Tibial nerve (tissue), 4 donors: Measurements from ENCODE around the gene ST8SIA2. TPM values are rescaled to one million over a fixed set of nuclear protein-coding genes. Genes with fewer than 3 reads are reported as not detected.

Source experiments
- DNase-seq, 2 donors: peaks; one replicate each; pipeline ENCODE4 v3.0.0-alpha.2; 2019; ENCODE audit warnings: low spot score in 2 of 2
- H3K27ac ChIP-seq, 4 donors: fragments of 200-600 bp; sonication (generic) in 3 of 4; one replicate each; pipeline ENCODE4 v1.5.1; 2017 to 2019; ENCODE audit warnings: mild to moderate bottlenecking in 1 of 4
- H3K27me3 ChIP-seq, 2 donors: fragments of 200-600 bp; sonication (generic) in 1 of 2; one replicate each; pipeline versions ENCODE4 v1.5.1 to v1.6.0; 2017 to 2019
- H3K36me3 ChIP-seq, 3 donors: fragments of 200-600 bp; sonication (generic); one replicate each; pipeline ENCODE4 v1.5.1; 2018 to 2019
- H3K4me1 ChIP-seq, 4 donors: fragments of 200-600 bp; sonication (generic) in 3 of 4; one replicate each; pipeline ENCODE4 v1.5.1; 2017 to 2019
- H3K4me3 ChIP-seq, 4 donors: fragments of 200-600 bp; sonication (generic) in 3 of 4; one replicate each; pipeline ENCODE4 v1.5.1; 2017 to 2019; ENCODE audit warnings: mild to moderate bottlenecking in 1 of 4, moderate library complexity in 1 of 4
- H3K9me3 ChIP-seq, 4 donors: fragments of 200-600 bp; sonication (generic) in 3 of 4; one replicate each; pipeline ENCODE4 v1.5.1; 2017 to 2019
- EP300 ChIP-seq, 2 donors: sonication (generic); formaldehyde crosslinking; IDR thresholded peaks; one replicate each; pipeline ENCODE4 v1.6.1; 2017; ENCODE audit warnings: antibody characterized with exemption in 2 of 2, mild to moderate bottlenecking in 1 of 2
- POLR2A ChIP-seq, 2 donors: fragments of 450-650 bp; IDR thresholded peaks; one replicate each; pipeline ENCODE4 v1.6.1; 2017; ENCODE audit warnings: antibody characterized with exemption in 2 of 2, mild to moderate bottlenecking in 2 of 2, moderate library complexity in 2 of 2
- WGBS, 2 donors: methylation state at CpG; one replicate each; pipeline ENCODE4 v1.1.5; 2018; 5-methylcytosine and 5-hydroxymethylcytosine counted together
- total RNA-seq, 4 donors: library from RNA; depleted of rRNA; stranded (reverse); fragments of >200 nt; gene quantifications; one replicate each; pipeline ENCODE4 v1.1.0, GENCODE V29; 2016
- TF ChIP-seq, protein P1 (sequence below), 5 experiments: fragments of 200-600 bp in 3 of 5; fragments of 450-650 bp in 2 of 5; sonication (generic) in 3 of 5; IDR thresholded peaks; one replicate each; pipeline ENCODE4 v1.5.1; 2016 to 2019; ENCODE audit warnings: antibody characterized with exemption in 5 of 5, mild to moderate bottlenecking in 3 of 5, moderate library complexity in 2 of 5

The ST8SIA2 gene
- total RNA-seq, 4 donors from 2014 or later = not detected

DNA sequence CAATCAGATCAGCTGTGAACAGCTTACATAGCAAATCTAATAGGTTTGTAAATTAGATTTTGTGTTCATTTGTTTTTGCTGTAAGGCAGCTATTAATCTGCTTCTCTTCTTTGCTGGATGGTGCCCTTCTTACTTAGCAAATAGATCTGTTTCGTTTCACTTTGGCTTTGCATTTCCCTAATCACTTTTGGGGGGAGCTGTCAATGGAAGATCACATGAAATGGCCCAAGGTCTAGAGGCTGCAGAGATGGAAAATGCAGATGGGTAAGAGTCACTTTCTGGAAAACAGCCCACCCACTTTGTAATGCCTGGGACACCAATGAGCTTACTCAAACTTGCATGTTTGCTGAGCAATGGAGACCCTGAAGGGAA lies 36.4 kb downstream of the ST8SIA2 start:
- H3K4me3 ChIP-seq = no peak overlapping the region
- H3K36me3 ChIP-seq = no peaks in the 10 kb centered on the region
- no peak overlapping the region for H3K27ac ChIP-seq
- DNase-seq = no peak
- TF ChIP-seq EP300 (IDR thresholded peaks at IDR 0.05) (no peak), POLR2A (IDR thresholded peaks at IDR 0.05) (no peak)
- TF ChIP-seq, protein P1, sequence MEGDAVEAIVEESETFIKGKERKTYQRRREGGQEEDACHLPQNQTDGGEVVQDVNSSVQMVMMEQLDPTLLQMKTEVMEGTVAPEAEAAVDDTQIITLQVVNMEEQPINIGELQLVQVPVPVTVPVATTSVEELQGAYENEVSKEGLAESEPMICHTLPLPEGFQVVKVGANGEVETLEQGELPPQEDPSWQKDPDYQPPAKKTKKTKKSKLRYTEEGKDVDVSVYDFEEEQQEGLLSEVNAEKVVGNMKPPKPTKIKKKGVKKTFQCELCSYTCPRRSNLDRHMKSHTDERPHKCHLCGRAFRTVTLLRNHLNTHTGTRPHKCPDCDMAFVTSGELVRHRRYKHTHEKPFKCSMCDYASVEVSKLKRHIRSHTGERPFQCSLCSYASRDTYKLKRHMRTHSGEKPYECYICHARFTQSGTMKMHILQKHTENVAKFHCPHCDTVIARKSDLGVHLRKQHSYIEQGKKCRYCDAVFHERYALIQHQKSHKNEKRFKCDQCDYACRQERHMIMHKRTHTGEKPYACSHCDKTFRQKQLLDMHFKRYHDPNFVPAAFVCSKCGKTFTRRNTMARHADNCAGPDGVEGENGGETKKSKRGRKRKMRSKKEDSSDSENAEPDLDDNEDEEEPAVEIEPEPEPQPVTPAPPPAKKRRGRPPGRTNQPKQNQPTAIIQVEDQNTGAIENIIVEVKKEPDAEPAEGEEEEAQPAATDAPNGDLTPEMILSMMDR (IDR thresholded peaks at IDR 0.05) = no peak
- WGBS, 2 donors = 78 to 81% methylated on average over 1 of the region's 1 CpG
- no peaks in the 10 kb centered on the region for H3K4me1 ChIP-seq
- H3K27me3 ChIP-seq = no peaks in the 10 kb centered on the region
- H3K9me3 ChIP-seq = no peaks in the 10 kb centered on the region

DNA sequence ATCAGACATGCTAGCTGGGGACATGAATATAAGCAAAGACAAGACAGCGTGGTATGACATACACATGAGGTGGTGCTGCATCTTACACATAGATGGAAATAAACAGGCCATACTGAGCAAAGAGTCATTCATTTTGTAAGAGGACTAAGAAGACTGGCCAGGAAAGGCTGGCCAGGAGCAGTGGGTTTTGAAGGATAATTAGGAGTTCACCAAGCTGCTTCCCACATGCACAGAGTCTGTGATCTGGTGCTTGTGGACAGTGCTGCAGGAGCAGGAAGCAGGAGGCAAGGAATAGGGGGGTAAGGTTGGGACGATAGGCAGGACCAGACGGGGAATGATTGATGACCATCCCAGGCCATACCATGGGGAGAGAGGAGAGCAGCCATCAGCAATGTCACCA lies 41.5 kb downstream of the ST8SIA2 start:
- no peak for DNase-seq
- Histone ChIP-seq H3K27me3 (no peaks in the 10 kb centered on the region), H3K9me3 (no peaks in the 10 kb centered on the region), H3K4me3 (no peak overlapping the region), H3K36me3 (no peaks in the 10 kb centered on the region), H3K27ac (no peak overlapping the region), H3K4me1 (no peaks in the 10 kb centered on the region)
- TF ChIP-seq EP300 (IDR thresholded peaks at IDR 0.05) = no peak
- no peak for TF ChIP-seq POLR2A (IDR thresholded peaks at IDR 0.05)
- TF ChIP-seq, protein P1 (IDR thresholded peaks at IDR 0.05) = no peak
- 81 to 82% methylated on average over 3 of the region's 3 CpGs for WGBS, 2 donors

DNA sequence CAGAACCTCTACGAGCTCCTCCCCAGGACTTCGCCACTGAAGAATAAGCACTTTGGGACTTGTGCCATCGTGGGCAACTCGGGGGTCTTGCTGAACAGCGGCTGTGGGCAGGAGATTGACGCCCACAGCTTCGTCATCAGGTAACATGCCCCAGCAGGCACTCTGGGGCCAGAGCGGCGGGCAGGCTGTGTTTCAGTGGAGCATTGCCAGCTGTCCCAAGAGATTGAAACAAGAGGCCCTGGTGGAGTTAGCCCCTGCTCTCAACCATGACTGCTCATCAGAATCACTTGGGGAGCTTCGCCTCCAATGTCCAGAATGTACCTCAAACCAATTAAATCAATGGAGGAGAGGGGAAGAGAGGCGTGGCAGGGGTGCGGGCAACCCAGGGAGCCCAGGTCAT lies 44.8 kb downstream of the ST8SIA2 start:
- no peak overlapping the region for H3K4me3 ChIP-seq
- no peak for DNase-seq
- no peaks in the 10 kb centered on the region for H3K4me1 ChIP-seq
- WGBS, 2 donors = 89 to 93% methylated on average over 12 of the region's 12 CpGs
- TF ChIP-seq EP300 (IDR thresholded peaks at IDR 0.05) (no peak), POLR2A (IDR thresholded peaks at IDR 0.05) (no peak)
- TF ChIP-seq, protein P1 (IDR thresholded peaks at IDR 0.05) = no peak
- H3K27me3 ChIP-seq = no peaks in the 10 kb centered on the region
- H3K27ac ChIP-seq = no peak overlapping the region
- H3K36me3 ChIP-seq = no peaks in the 10 kb centered on the region
- no peaks in the 10 kb centered on the region for H3K9me3 ChIP-seq

DNA sequence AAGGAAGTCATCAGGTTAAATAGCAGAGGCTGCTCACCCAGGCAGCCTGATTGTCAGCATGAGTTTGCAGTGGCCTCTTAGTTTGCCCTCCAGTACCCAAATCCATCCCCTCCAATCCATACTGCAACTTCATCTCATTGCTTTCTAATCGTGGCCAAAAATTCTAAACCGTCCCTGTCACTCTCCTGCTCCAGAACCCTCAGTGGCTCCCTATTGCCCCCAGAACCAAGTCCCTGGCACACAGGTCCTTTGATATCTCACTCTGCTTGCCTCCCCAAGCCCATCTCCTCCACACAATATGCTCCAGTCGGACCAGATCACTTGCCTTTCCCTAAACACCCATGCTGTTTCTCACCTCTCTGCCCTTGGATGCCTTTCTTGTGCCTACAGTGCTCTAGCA lies 49.7 kb downstream of the ST8SIA2 start:
- Histone ChIP-seq H3K27ac (no peak overlapping the region), H3K36me3 (no peaks in the 10 kb centered on the region), H3K4me1 (no peaks in the 10 kb centered on the region), H3K4me3 (no peak overlapping the region), H3K27me3 (no peaks in the 10 kb centered on the region), H3K9me3 (no peaks in the 10 kb centered on the region)
- WGBS, 2 donors = 91 to 95% methylated on average over 3 of the region's 3 CpGs
- no peak for DNase-seq
- no peak for TF ChIP-seq EP300 (IDR thresholded peaks at IDR 0.05)
- TF ChIP-seq POLR2A (IDR thresholded peaks at IDR 0.05) = no peak
- TF ChIP-seq, protein P1 (IDR thresholded peaks at IDR 0.05) = no peak

DNA sequence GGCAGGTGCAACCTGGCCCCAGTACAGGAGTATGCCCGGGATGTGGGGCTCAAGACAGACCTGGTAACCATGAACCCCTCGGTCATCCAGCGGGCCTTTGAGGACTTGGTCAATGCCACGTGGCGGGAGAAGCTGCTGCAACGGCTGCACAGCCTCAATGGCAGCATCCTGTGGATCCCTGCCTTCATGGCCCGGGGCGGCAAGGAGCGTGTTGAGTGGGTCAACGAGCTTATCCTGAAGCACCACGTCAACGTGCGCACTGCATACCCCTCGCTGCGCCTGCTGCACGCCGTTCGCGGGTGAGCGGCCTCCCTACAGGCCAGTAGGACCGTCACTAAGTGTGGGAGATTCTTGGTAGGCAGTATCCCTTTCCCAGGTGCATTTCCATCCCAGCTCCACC lies 51.0 kb downstream of the ST8SIA2 start:
- Histone ChIP-seq H3K36me3 (no peaks in the 10 kb centered on the region), H3K9me3 (no peaks in the 10 kb centered on the region), H3K27me3 (no peaks in the 10 kb centered on the region), H3K27ac (no peak overlapping the region), H3K4me3 (no peak overlapping the region), H3K4me1 (no peaks in the 10 kb centered on the region)
- TF ChIP-seq POLR2A (IDR thresholded peaks at IDR 0.05) = no peak
- TF ChIP-seq EP300 (IDR thresholded peaks at IDR 0.05) = no peak
- TF ChIP-seq, protein P1 (IDR thresholded peaks at IDR 0.05) = no peak
- WGBS, 2 donors = 90 to 96% methylated on average over 21 of the region's 21 CpGs
- DNase-seq = no peak
